HepG2 (cell line): ENCODE data around the gene RAB14. TPM values are rescaled to one million over a fixed set of nuclear protein-coding genes. Genes with fewer than 3 reads are reported as not detected.

Experiments used
- AHR ChIP-seq: IDR thresholded peaks from 2 replicates; pipeline ENCODE4 v1.6.1; 2018; ENCODE audit warnings: missing genetic modification reagents, missing compliant biosample characterization
- BHLHE40 ChIP-seq: IDR thresholded peaks from 2 replicates; pipeline ENCODE4 v1.6.1; 2011; ENCODE audit warnings: low read length, improper control_type of control experiment
- CEBPG ChIP-seq: IDR thresholded peaks from 2 replicates; pipeline ENCODE4 v1.6.1; 2016
- DDIT3 ChIP-seq: sonication (generic); formaldehyde crosslinking; IDR thresholded peaks from 2 replicates; pipeline ENCODE4 v1.4.0; 2020; ENCODE audit warnings: mild to moderate bottlenecking, missing genetic modification reagents
- EP300 ChIP-seq, 3 experiments: sonication (generic) in 1 of 3; formaldehyde crosslinking in 1 of 3; IDR thresholded peaks; 2 replicates each; pipeline versions ENCODE4 v1.5.1 to v1.6.1; 2011 to 2020; ENCODE audit warnings: low read depth in 2 of 3, low read length in 2 of 3, borderline replicate concordance in 1 of 3, improper control_type of control experiment in 1 of 3, mild to moderate bottlenecking in 1 of 3, missing genetic modification reagents in 1 of 3, moderate library complexity in 1 of 3
- ETV5 ChIP-seq: IDR thresholded peaks from 2 replicates; pipeline ENCODE4 v1.6.1; 2018; ENCODE audit warnings: missing biosample characterization, missing genetic modification reagents, inconsistent platforms, borderline replicate concordance
- FOXA1 ChIP-seq, 2 experiments: fragments of 450-650 bp in 1 of 2; sonication (generic) in 1 of 2; formaldehyde crosslinking in 1 of 2; IDR thresholded peaks; 2 replicates each; pipeline versions ENCODE4 v1.4.0 to v1.6.1; 2016 to 2020; ENCODE audit warnings: missing genetic modification reagents in 1 of 2
- GFI1 ChIP-seq: sonication (generic); formaldehyde crosslinking; IDR thresholded peaks from 2 replicates; pipeline ENCODE4 v1.5.0; 2020; ENCODE audit warnings: missing genetic modification reagents, mild to moderate bottlenecking, borderline replicate concordance
- JARID2 ChIP-seq: sonication (generic); formaldehyde crosslinking; IDR thresholded peaks from 2 replicates; pipeline ENCODE4 v1.8.1; 2023; ENCODE audit warnings: missing genetic modification reagents, inconsistent platforms; ENCODE audit not compliant: insufficient replicate concordance
- KDM5B ChIP-seq: sonication (generic); formaldehyde crosslinking; IDR thresholded peaks from 2 replicates; pipeline ENCODE4 v1.4.0; 2020; ENCODE audit warnings: missing genetic modification reagents, mild to moderate bottlenecking, borderline replicate concordance
- LCORL ChIP-seq, 2 experiments: fragments of 450-650 bp in 1 of 2; sonication (generic) in 1 of 2; formaldehyde crosslinking in 1 of 2; IDR thresholded peaks; 2 replicates each; pipeline versions ENCODE4 v1.5.0 to v1.6.1; 2017 to 2020; ENCODE audit warnings: antibody characterized with exemption in 1 of 2, missing genetic modification reagents in 1 of 2
- NR3C1 ChIP-seq: sonication (generic); formaldehyde crosslinking; IDR thresholded peaks from 2 replicates; pipeline ENCODE4 v1.4.0; 2020; ENCODE audit warnings: missing genetic modification reagents
- RCOR2 ChIP-seq: IDR thresholded peaks from 2 replicates; pipeline ENCODE4 v1.6.1; 2016; ENCODE audit warnings: missing biosample characterization, missing genetic modification reagents
- STAG1 ChIP-seq: sonication (generic); formaldehyde crosslinking; IDR thresholded peaks from 2 replicates; pipeline ENCODE4 v1.4.0; 2020; ENCODE audit warnings: missing genetic modification reagents
- TBP ChIP-seq: sonication (generic); formaldehyde crosslinking; IDR thresholded peaks from 2 replicates; pipeline ENCODE4 v1.5.0; 2020; ENCODE audit warnings: missing genetic modification reagents
- ZBTB42 ChIP-seq: sonication (generic); formaldehyde crosslinking; IDR thresholded peaks from 2 replicates; pipeline ENCODE4 v1.5.0; 2020; ENCODE audit warnings: mild to moderate bottlenecking, missing genetic modification reagents
- ZNF121 ChIP-seq: sonication (generic); formaldehyde crosslinking; IDR thresholded peaks from 2 replicates; pipeline ENCODE4 v1.5.0; 2020; ENCODE audit warnings: mild to moderate bottlenecking, missing genetic modification reagents
- ZNF263 ChIP-seq: sonication (generic); formaldehyde crosslinking; IDR thresholded peaks from 2 replicates; pipeline ENCODE4 v1.4.0; 2020; ENCODE audit warnings: missing genetic modification reagents
- ZNF512 ChIP-seq: sonication (generic); formaldehyde crosslinking; IDR thresholded peaks from 2 replicates; pipeline ENCODE4 v1.4.0; 2020; ENCODE audit warnings: mild to moderate bottlenecking, missing genetic modification reagents
- ZNF639 ChIP-seq: conservative IDR thresholded peaks from 2 replicates; pipeline ENCODE4 v1.6.1; 2018; ENCODE audit warnings: missing genetic modification reagents
- ZNF749 ChIP-seq: sonication (generic); formaldehyde crosslinking; IDR thresholded peaks from 2 replicates; pipeline ENCODE4 v1.8.0; 2022; ENCODE audit warnings: mild to moderate bottlenecking, missing genetic modification reagents, moderate library complexity, borderline replicate concordance
- polyA plus RNA-seq, 8 experiments: library from polyadenylated mRNA; depleted of rRNA in 3 of 8; stranded (reverse) in 7 of 8; unstranded in 1 of 8; fragments of >200 nt; fragmentation: Illumina TruSeq in 4 of 8; extraction: Trizol in 4 of 8; gene quantifications; 2 replicates each; pipeline versions ENCODE4 v1.2.1 to v1.2.3, GENCODE V29; 2011 to 2016; ENCODE audit warnings: low read depth in 4 of 8, missing spikeins in 1 of 8, mixed read lengths in 1 of 8; ENCODE audit not compliant: insufficient read depth in 1 of 8
- total RNA-seq, 5 experiments: library from RNA; depleted of rRNA; stranded (reverse); fragments of >200 nt; fragmentation: Illumina TruSeq; extraction: Trizol; gene quantifications; 2 replicates each; pipeline ENCODE4 v1.2.3, GENCODE V29; 2016; ENCODE audit warnings: low read depth in 1 of 5
- TF ChIP-seq, protein P1 (sequence below): IDR thresholded peaks from 2 replicates; pipeline ENCODE4 v1.6.1; 2016; ENCODE audit warnings: low read depth, borderline replicate concordance
- TF ChIP-seq, protein P2 (sequence below): sonication (generic); formaldehyde crosslinking; IDR thresholded peaks from 2 replicates; pipeline ENCODE4 v1.4.0; 2020; ENCODE audit warnings: mild to moderate bottlenecking, missing genetic modification reagents

The RAB14 gene
- total and polyA plus RNA-seq, 2 of the 13 experiments (the other 11 are each of a cell fraction or from before 2014, with no cell fraction given) = 17.4 to 19.3 TPM

GRCh38 chr9:121133104-121133816 is 68.4 kb downstream of the RAB14 start (continued):
- TF ChIP-seq ETV5 (CRISPR knock-in tag) (peak; percentile 40; the same call in 1 of the 2 replicates), ZNF639 (CRISPR knock-in tag) (no peak), ZNF512 (CRISPR knock-in tag) (no peak), LCORL (IDR thresholded peaks at IDR 0.05) (no peak), LCORL (CRISPR knock-in tag; IDR thresholded peaks at IDR 0.05) (peak; percentile 56; the same call in 1 of the 2 replicates), NR3C1 (CRISPR knock-in tag) (no peak), DDIT3 (CRISPR knock-in tag) (no peak), ZNF121 (CRISPR knock-in tag) (no peak; the same call in 1 of the 2 replicates), BHLHE40 (no peak), EP300 (IDR thresholded peaks at IDR 0.05; ENCODE audit: low read depth in 2 of 2, low read length in 2 of 2) (0 out of 4 replicates have a peak, but pooled peaks of 1 of the 2 experiments have one; percentile 9), EP300 (CRISPR knock-in tag; IDR thresholded peaks at IDR 0.05; ENCODE audit: borderline replicate concordance) (no peak), STAG1 (0 out of 2 replicates have a peak, but pooled peaks have one; percentile 4), FOXA1 (IDR thresholded peaks at IDR 0.05) (no peak), FOXA1 (CRISPR knock-in tag; IDR thresholded peaks at IDR 0.05) (peak; percentile 95), AHR (CRISPR knock-in tag) (no peak), ZNF263 (CRISPR knock-in tag) (no peak), RCOR2 (CRISPR knock-in tag) (no peak), KDM5B (CRISPR knock-in tag) (0 out of 2 replicates have a peak, but pooled peaks have one; percentile 45), JARID2 (no peak), CEBPG (CRISPR knock-in tag) (0 out of 2 replicates have a peak, but pooled peaks have one; percentile 10), GFI1 (CRISPR knock-in tag) (no peak), TBP (no peak), ZNF749 (CRISPR knock-in tag) (no peak), ZBTB42 (CRISPR knock-in tag) (no peak)
- TF ChIP-seq, protein P1, sequence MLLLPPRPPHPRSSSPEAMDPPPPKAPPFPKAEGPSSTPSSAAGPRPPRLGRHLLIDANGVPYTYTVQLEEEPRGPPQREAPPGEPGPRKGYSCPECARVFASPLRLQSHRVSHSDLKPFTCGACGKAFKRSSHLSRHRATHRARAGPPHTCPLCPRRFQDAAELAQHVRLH (CRISPR knock-in tag) = peak; percentile 55; the same call in 1 of the 2 replicates
- TF ChIP-seq, protein P2, sequence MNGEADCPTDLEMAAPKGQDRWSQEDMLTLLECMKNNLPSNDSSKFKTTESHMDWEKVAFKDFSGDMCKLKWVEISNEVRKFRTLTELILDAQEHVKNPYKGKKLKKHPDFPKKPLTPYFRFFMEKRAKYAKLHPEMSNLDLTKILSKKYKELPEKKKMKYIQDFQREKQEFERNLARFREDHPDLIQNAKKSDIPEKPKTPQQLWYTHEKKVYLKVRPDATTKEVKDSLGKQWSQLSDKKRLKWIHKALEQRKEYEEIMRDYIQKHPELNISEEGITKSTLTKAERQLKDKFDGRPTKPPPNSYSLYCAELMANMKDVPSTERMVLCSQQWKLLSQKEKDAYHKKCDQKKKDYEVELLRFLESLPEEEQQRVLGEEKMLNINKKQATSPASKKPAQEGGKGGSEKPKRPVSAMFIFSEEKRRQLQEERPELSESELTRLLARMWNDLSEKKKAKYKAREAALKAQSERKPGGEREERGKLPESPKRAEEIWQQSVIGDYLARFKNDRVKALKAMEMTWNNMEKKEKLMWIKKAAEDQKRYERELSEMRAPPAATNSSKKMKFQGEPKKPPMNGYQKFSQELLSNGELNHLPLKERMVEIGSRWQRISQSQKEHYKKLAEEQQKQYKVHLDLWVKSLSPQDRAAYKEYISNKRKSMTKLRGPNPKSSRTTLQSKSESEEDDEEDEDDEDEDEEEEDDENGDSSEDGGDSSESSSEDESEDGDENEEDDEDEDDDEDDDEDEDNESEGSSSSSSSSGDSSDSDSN (CRISPR knock-in tag) = 0 out of 2 replicates have a peak, but pooled peaks have one; percentile 24
